AG09309 (cell line): ENCODE results near the gene ARMH1.

Experiments used
- DNase-seq: peaks from one replicate; pipeline ENCODE4 v3.0.0-alpha.2; 2010; ENCODE audit warnings: low read depth
- H3K4me3 ChIP-seq: 2 replicates; pipeline ENCODE4 v1.5.1; 2011; ENCODE audit warnings: mild to moderate bottlenecking, low read depth, low read length, moderate library complexity; ENCODE audit not compliant: control insufficient read depth
- TF ChIP-seq, protein P1 (sequence below): IDR thresholded peaks from 2 replicates; pipeline ENCODE4 v1.5.1; 2011; ENCODE audit warnings: mild to moderate bottlenecking, low read depth, low read length, inconsistent platforms; ENCODE audit not compliant: insufficient read depth, control insufficient read depth; ENCODE audit errors: missing control alignments

Gene ARMH1

GRCh38 chr1:44632598-44632997 is 41.9 kb upstream of the ARMH1 start:
- TF ChIP-seq, protein P1, sequence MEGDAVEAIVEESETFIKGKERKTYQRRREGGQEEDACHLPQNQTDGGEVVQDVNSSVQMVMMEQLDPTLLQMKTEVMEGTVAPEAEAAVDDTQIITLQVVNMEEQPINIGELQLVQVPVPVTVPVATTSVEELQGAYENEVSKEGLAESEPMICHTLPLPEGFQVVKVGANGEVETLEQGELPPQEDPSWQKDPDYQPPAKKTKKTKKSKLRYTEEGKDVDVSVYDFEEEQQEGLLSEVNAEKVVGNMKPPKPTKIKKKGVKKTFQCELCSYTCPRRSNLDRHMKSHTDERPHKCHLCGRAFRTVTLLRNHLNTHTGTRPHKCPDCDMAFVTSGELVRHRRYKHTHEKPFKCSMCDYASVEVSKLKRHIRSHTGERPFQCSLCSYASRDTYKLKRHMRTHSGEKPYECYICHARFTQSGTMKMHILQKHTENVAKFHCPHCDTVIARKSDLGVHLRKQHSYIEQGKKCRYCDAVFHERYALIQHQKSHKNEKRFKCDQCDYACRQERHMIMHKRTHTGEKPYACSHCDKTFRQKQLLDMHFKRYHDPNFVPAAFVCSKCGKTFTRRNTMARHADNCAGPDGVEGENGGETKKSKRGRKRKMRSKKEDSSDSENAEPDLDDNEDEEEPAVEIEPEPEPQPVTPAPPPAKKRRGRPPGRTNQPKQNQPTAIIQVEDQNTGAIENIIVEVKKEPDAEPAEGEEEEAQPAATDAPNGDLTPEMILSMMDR: no peak
- DNase-seq: no peak
- H3K4me3 ChIP-seq: peak overlapping the region; percentile 68

DNA sequence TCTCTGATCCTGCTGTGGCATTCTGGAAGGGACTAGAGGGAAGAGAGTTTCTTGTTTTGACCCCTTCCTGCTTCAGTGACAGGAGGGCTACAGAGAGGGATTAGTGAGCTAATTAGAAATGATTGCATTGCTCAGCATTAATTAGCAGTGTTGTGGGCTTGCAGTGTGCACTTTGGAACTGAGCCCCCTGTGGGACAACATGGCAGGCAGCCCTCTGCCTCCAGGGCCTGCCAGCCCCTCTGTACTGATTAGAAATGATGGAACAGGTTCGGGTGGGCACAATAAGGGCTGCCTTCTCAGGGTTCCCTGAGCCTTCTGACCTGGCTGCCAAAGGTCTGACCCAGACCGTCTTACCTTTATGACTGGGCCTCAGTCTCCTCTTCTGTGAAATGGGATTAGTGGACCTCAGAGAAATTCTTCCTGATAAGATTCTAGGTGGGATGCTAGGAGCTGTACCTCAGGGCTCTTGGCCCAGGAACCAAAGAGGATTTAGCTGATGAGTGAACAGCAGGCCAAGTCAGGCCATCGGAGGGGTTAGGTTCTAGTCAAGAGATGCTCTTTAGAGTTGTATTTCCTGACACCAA is 39.8 kb upstream of the ARMH1 start:
- no peak for DNase-seq
- no peak overlapping the region for H3K4me3 ChIP-seq
- TF ChIP-seq, protein P1: no peak

GRCh38 chr1:44635439-44635838 is 39.1 kb upstream of the ARMH1 start:
- DNase-seq: no peak
- TF ChIP-seq, protein P1: no peak

GRCh38 chr1:44636083-44636687 is 38.3 kb upstream of the ARMH1 start:
- no peak for DNase-seq
- no peak overlapping the region for H3K4me3 ChIP-seq
- TF ChIP-seq, protein P1: no peak

More at GRCh38 chr1:44635439-44635838, 39.1 kb upstream of the ARMH1 start:
- H3K4me3 ChIP-seq: no peak overlapping the region

DNA sequence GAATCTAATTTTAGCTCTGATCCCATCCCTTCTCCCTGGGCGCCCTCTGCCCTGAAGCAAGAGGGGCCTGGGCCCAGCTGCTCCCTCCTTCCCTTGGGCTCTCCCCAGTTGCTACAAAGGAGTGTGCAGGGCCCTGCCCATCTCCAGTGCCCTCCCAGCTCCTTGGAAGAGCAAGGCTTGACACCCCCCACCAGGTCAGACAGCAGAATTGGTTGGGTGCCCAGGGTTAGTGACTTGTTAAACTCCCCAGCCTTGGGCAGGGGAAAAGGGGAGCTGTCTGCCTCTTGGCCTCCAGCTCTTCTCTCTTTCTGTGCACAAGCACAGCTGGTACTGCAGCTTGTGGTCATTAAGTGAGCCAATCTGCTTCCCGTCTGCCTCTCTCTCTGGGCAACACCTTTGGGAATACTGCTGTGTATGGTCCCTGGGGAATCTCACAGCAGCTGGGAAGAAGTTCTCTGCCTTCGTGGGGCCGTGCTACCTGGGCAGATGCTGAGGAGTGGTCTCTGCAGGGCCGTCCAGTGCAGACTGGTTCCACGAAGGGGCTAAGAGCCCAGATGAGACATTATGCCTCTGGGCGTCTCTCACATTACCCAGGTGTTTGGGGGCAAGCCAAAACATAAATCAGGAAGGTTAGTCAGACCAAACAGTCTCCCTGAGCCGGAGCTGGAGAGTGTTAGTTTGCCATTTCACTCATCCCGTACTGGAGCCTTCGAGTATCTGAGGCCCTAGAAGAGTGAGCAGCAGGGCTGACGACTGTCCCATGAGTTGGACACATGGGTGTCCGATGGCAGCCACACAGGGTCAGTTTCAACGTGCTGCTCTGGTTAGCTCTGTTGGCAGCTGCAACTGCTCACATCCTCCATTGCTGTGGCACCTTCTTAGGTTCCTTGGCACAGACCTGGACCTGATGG is 37.6 kb upstream of the ARMH1 start:
- TF ChIP-seq, protein P1: no peak
- no peak for DNase-seq
- H3K4me3 ChIP-seq: no peak overlapping the region

GRCh38 chr1:44637702-44638411 is 36.7 kb upstream of the ARMH1 start:
- DNase-seq: no peak
- H3K4me3 ChIP-seq: no peak overlapping the region
- TF ChIP-seq, protein P1: no peak
